GM21526 (cell line): ENCODE data around the gene RIMBP2.

ENCODE experiments used
- ATAC-seq: cut with Tn5 transposase; IDR thresholded peaks from one replicate; pipeline ENCODE4 v1.9.1; 2021; ENCODE audit warnings: moderate library complexity; ENCODE audit not compliant: unreplicated experiment, low FRiP score

The RIMBP2 gene

DNA sequence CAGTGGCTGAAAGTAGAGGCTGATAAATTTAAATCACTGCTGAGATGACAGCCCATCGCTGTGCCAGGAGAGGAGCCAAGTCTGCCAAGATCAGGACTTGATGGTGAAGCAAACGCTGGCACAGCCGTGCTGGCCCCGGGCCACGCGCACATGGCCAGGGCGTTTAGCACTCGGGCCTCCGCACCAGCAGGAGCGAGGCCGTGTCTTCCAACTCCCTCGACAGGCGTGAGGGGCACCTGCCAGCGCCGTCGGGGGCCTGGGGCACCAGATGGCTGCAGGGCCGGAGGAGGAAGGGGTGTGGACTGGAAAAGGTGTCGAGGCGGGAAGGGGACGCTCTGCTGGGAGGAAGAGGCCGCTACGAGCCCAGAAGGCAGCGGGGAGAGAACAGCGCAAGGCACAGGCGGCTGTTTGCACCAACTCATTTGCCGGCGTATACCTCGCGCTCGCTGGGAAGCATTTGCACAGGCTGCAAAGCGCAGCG lies 29.5 kb downstream of the RIMBP2 start:
- ATAC-seq, result no peak

- no peak for ATAC-seq
Observed at GRCh38 chr12:130685850-130686249, 30.2 kb downstream of the RIMBP2 start.

- no peak for ATAC-seq
Observed at GRCh38 chr12:130685250-130685787, 30.8 kb downstream of the RIMBP2 start.

GRCh38 chr12:130683811-130684210 lies 32.3 kb downstream of the RIMBP2 start:
- no peak for ATAC-seq

- ATAC-seq, result no peak
Observed at GRCh38 chr12:130683080-130683479, 33.0 kb downstream of the RIMBP2 start.

GRCh38 chr12:130680451-130680990 lies 35.6 kb downstream of the RIMBP2 start:
- no peak for ATAC-seq

DNA sequence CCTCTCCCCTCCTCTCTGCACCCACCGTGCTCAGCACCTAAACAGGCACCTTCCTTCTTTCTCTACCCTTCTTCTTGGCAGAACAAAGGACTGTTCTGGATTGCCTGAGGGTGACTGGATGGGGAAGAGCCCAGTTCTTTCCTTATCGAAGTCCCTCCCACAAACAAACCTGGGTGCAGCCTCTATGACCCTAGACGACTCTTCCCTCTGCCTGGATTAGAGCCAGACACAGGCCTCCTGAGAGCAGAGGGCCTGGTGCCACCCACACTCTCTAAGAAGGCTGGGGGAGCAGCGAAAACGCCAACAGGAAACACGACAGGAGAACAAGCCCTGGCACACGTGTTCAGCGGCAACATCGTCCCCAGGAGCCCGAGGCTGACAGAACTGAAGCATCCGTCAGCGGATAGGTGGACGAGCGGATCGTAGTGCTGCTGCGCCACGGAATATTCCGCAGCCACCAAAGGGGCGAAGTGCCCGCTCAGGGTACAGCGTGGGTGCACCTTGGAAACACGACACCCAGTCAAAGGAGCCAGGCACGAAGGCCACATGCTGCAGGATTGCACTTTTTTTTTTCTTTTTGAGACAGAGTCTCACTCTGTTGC lies 38.0 kb downstream of the RIMBP2 start:
- no peak for ATAC-seq

DNA sequence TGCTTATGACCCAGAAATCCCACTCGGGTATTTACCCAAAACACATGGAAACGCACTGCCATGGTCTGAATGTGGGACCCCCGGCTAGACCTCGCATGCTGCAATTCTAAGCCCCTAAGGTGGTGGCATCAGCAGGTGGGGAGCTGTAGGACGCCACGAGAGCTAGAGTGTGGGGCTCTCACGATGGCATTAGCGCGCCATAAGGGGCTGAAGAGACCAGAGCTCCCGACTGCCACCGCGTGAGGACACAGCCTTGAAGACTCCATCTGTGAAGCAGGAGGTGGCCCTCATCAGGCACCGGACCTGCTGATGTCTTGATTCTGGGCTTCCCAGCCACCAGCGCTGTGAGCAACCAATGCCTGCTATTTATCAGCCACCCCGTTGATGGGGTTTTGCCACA lies 40.3 kb downstream of the RIMBP2 start:
- no peak for ATAC-seq

GRCh38 chr12:130675121-130675520 lies 41.0 kb downstream of the RIMBP2 start:
- no peak for ATAC-seq

DNA sequence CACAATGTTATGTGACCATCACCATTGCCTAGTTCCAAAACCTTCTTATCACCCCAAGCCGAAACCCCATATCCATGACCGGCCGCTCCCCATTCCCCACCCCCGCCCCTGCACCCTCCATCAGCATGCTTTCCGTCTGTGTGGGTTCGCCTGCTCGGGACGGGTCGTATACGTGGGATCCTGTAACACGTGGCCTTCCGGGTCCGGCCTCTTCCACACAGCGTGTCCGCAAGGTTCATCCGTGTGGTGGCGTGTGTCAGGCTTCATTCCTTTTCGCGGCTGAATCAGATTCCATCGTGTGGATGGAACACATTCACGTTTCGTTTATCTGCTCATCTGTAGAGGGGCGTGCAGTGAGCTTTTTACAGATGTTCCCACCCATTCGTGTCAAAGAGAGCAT lies 41.4 kb downstream of the RIMBP2 start:
- no peak for ATAC-seq

- ATAC-seq, result no peak
Observed at GRCh38 chr12:130673036-130673705, 42.9 kb downstream of the RIMBP2 start.

GRCh38 chr12:130672089-130672820 lies 43.8 kb downstream of the RIMBP2 start:
- ATAC-seq, result no peak

GRCh38 chr12:130671556-130671955 lies 44.5 kb downstream of the RIMBP2 start:
- no peak for ATAC-seq

DNA sequence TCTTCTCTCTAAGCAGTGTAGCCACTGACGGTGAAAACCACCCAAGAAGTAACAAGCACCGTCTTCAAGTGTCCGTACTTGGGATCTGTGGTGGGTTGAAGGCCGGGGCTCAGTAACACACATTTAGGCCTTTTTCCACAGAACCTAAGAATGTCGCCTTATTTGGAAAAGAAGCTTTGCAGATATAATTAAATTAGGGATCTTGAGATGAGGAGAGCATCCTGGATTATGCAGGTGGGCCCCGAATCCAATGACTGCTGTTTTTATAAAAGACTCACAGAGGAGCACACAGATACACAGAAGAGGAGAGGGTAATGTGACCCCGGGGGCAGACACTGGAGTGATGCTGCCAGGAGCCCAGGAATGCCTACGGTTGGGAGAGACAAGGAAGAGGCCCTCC lies 46.3 kb downstream of the RIMBP2 start:
- no peak for ATAC-seq

DNA sequence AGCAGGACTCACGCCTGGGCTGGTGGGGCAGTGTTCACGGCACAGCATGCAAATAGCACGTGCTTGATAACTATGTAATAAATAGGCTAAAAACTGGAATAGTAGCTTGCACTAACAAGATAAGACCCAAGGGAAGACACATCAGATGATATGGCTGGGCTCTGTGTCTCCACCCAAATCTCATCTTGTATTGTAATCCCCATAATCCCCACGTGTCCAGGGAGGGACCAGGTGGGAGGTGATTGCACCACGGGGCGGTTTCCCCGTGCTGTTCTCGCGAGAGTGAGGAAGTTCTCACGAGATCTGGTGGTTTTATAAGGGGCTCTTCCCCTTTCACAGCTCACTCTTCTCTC lies 46.9 kb downstream of the RIMBP2 start:
- no peak for ATAC-seq

GRCh38 chr12:130668286-130669204 lies 47.6 kb downstream of the RIMBP2 start:
- no peak for ATAC-seq

GRCh38 chr12:130667421-130667960 lies 48.6 kb downstream of the RIMBP2 start:
- no peak for ATAC-seq

DNA sequence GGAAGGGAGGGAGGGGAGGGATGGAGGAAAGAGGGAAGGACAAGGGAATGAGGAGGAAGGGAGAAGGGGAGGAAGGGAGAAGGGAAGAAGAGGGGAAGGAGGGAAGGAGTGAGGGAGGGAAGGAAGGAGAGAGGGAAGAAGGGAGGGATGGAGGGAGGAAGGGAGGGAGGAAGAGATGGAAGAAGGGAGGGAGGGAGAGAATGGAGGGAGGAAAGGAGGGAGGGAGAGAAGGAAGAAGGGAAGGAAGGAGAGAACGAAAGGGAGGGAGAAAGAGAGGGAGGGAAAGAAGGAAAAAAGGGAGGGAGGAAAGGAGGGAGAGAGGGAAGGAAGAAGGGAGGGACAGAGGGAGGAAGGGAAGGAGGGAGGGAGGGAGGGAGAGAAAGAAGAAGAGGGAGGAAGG lies 49.5 kb downstream of the RIMBP2 start:
- no peak for ATAC-seq

DNA sequence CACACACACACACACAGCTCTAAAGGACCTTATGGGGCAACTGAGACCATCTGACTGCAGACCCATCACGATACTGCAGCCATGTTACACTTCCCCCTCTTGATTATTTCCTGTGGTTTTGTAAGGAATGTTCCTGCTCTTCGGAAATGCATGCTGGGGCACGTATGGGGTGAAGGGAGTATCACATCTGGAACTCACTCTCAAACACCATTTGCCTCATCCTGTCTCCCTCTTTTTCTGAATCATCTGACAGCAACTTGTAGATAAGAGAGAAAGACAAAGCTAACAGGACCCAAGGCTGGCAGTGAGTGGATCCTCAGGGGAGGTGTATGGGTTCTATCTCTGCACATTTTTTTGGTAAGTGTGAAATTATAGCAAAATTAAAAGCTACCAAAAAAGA lies 50.3 kb downstream of the RIMBP2 start:
- no peak for ATAC-seq

DNA sequence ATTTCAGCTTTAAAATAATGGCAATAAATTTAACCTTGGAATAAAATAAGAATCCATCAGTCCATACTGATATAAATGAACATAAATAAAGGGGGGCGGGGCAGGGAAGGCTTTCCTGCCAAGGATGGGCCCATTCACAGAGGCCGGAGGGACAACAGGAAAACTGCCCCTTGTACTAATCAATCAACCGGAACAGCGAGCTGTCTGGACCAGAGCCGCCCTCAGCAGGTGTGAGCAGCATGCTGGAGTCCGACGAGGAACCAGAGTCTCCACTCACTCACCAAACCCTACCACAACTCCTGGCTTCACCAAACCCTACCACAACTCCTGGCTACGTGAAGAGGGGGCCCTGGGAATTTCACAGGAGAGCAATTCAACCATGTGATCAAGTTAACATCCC lies 51.3 kb downstream of the RIMBP2 start:
- no peak for ATAC-seq
